Left lobe of liver (tissue), 2 donors: Measurements from ENCODE around the gene CDC25A. TPM values are rescaled to one million over a fixed set of nuclear protein-coding genes. Genes with fewer than 3 reads are reported as not detected.

Experiments used
- ATAC-seq: fragments of 200-7000 bp; cut with Tn5 transposase; one replicate; pipeline ENCODE4 v1.9.1; 2020; ENCODE audit warnings: mild to moderate bottlenecking, moderate library complexity
- DNase-seq: peaks from one replicate; pipeline ENCODE4 v3.0.0-alpha.2; 2020; ENCODE audit warnings: low spot score
- total RNA-seq: library from RNA; stranded (reverse); gene quantifications from one replicate; pipeline ENCODE4 v1.2.1, GENCODE V29; 2021
- donor health status: DM: no; HTN: no; CAD: no; lungs with moderate emphysema.
- donor health status: DM: no; HTN: yes; CAD: no.

Gene CDC25A
- total RNA-seq, 1 donor from 2014 or later: 0.58 TPM

DNA sequence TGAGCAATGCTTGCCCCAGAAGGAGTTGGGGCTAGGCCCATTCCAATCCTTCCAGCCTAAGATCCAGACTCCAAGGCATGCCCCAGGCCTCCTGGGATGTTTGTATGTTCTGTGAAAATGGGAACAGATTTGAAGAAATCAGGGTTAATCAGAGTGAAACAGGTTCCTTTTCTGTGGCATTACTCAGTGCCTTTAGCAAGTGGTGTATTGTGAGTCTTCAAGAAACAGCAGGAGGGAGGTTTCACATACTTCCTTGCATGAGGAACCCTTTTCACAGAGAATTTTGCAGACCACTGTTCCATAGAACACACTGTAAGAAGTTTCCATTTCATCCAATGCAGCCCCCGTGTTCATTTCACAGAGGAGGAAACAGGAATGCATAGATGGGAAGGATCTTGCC is 8.4 kb upstream of the CDC25A start:
- ATAC-seq: no peak
- DNase-seq: no peak

DNA sequence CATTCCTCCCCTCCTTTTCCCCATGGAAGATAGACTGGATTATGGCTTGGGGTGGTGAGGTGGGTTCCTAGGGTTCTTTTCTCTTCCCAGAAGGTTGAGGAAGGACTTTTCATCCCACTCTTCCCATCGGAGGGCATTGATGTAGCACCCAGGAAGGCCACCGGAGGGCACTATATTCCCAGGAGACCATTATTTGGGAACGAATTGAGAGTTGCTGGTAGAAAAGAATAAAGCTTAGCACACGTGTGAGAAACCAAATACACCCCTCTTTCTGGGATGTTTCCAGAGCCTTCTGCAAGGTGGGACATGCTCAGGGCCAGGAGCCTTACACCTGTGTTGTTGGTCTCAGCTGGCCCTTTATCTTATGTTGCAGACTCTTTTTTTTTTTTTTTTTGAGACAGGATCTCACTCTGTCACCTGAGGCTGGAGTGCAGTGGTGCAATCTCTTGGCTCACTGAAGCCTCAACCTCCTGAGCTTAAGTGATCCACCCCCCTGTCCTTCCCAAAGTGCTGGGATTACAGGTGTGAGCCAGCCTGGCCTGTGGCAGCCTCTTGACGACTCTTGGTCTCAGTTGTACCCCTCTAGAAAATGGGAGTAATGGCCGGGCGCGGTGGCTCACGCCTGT is 6.3 kb upstream of the CDC25A start:
- DNase-seq: peak; percentile 55
- ATAC-seq: peak; percentile 94

DNA sequence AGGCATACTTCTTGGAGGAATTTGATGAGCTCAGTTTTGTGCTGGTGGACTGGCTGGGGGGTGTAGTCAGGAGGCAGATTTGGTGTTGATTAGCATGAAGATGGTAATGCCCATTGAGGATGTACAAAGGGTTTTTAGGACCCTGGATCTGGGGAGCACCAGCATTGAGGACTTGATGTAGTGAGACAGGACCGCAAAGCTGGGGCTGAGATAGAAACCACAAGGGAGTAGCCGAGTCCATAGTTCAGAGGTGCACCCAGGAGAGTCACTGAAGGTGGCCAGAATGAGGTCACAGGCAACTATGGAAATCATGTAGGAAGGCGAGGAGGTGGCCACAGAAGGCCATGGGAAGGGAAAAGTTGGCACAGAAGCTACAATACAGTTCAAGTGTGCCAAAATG is 2.7 kb upstream of the CDC25A start:
- ATAC-seq (no peak), DNase-seq (no peak)

DNA sequence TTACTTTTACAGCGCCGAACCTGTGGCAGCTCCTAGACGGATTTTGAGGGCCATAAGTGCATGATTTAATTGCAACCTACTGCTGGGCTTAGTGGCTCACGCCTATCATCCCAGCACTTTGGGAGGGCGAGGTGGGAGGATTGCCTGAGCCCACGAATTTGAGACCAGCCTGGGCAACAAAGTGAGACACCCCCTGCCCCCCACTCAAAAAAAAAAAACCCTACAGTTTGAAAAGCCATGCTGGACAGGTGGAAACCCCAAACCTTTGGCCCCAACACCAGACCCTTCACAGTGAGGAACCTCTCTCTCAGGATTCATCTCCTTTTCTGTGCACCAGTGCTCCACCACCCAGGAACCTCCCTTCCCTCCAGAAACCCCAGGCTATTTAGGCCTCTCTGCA is 1.1 kb upstream of the CDC25A start:
- DNase-seq: no peak
- ATAC-seq: no peak

DNA sequence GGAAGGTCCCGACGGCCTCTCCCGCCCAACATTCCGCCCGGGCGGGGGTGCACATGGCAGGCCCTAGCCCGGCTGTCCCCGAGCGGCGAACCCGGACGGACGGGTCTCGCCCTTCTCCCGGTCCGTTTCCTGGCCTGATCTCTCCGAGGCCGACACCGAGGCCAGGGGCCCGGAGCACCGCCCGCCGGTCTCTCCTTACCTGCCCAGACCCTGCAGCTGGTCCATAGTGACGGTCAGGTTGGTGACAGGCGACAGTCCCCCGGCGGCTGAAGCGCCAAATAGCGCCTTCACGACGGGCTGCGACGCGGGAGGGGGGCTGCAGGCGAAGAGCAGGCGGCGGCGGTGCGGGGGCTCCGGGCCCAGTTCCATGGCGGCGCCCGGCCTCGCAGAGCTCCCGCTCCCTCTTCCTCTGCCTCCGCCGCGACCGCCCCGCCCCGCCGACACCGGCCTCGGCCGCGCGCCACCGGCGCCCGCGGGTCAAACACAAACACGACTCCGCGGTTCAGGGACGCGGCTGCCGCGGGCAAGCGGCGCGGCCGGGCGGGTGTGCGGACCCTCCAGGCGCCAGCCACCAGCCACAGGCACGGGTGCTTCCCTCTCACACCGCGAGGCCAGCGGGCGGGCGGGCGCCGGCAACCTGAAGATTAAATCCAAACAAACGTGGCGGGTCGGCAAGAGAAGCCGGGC is 495 bp downstream of the CDC25A start:
- DNase-seq (no peak), ATAC-seq (peak; percentile 72)

DNA sequence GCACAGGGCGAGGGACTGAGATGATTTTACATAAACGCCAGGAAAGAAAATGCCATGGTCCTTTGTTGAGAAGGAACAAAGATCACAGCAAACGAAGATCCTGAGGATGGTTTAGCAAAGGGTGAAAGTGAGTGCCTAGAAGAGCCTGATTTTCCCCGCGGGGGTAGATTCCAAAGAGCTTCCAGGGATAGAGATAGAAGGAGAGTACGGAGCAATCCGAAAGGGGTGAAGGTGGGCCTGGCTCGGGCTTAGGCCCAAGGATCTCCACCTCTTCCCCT is 977 bp downstream of the CDC25A start:
- DNase-seq (no peak), ATAC-seq (no peak)

DNA sequence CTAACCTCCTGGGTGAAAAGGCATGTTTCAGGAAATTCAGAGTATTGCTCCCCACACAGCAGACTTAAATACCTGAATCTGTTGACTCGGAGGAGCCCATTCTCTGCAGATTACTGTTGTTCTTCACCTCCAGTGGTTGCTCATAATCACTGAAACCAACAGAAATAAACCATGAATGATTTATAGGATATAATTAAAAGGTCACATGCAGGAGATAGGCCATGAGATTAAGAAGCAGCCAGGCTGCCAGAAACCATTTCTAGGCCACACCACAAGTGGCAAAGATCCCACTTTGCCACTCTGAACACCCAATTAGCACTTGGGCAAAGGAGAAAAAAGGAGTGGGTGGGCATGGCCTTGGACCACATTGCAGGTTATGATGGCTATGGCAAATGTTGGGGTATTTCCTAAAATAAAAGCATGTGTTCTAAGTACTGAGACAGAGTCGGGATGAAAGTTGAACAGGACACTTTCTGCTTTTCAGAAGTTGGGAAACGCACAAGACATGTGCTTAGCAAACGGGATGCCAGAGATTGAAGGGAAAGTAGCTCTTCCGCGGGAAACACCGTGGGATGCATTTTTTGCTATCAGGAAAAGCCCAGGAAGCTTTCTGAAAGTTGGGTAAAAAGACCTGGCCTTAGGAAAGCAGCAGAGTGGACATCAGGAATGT is 1.5 kb downstream of the CDC25A start:
- DNase-seq (no peak), ATAC-seq (no peak)

DNA sequence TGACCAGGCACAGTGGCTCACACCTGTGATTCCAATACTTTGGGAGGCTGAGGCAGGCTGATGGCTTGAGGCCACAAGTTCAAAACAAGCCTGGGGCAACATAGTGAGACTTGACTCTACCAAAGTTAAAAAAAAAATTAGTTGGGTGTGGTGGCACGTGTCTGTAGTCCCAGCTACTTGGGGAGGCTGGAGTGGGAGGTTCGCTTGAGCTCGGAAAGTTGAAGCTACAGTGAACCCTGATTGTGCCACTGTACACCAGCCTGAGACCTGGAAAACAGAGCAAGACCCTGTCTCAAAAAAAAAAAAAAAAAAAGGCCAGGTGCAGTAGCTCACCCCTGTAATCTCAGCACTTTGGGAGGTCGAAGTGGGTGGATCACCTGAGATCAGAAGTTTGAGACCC is 3.1 kb downstream of the CDC25A start:
- no peak for DNase-seq
- ATAC-seq: no peak

DNA sequence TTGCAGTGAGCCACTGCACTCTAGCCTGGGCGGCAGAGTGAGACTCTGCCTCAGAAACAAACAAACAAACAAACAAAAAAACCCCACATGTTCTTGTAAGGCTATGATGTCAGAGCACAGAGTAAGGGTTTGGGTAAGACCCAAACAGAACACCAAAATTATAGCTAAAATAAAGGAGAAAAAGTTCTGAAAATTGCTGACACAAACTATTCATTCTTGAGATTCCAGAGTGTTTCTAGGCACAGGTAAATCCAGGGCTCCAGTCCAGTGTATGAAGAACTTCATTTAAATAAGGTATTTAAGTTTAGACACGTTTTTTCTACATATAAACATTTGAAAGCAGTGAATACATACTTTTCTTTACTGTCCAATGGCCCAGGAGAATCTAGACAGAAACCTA is 3.9 kb downstream of the CDC25A start:
- no peak for DNase-seq
- ATAC-seq: no peak

DNA sequence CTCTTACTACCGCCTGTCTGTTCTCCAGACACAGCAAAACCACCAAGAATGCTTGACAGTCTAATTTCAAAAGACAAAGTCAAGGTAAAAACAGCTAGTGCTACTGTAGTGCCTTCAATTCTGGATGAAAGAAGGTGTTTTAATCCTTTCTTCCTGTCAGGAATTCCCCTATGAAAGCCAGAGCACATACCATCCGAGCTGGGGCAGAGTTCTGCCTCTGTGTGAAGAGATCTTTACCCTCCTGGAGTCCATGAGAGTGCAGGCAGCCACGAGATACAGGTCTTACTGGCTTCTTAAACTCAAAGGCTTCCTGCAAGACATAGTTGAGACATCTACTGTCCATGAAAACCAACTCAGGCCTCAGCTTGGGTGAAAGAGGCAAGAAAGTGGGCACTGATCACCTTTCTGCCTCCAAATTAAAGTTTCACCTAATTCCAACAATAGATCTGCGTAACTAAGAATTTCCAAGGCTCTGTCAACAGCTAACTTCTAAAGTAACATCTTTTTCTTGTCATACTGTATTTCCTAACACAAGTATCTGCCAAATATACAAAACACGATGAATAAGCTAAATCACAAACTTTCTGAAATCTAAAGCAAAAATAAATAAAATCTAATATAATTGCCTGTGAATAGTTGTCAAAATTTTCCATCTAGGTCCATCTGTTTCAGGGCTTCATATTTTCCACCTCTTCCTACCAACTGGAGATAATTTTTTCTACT is 7.5 kb downstream of the CDC25A start:
- ATAC-seq: no peak
- no peak for DNase-seq

DNA sequence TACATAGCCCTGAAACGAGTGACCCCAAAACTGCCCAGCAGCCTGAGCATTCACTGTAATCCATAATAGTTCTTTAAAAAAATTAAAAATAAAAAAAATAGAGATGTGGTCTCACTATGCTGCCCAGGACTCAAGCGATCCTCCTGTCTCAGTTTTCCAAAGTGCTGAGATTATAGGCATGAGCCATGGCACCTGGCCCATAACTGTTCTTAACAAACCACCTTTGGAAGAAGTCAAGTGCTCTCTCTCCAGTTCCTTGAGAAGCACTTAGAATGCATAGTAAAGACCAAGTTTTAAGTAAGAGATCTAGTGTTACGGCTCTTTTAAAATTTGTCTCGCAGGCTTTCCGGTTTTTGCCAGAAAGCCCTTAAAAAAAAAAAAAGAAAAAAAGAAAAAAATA is 8.2 kb downstream of the CDC25A start:
- ATAC-seq: no peak
- no peak for DNase-seq

DNA sequence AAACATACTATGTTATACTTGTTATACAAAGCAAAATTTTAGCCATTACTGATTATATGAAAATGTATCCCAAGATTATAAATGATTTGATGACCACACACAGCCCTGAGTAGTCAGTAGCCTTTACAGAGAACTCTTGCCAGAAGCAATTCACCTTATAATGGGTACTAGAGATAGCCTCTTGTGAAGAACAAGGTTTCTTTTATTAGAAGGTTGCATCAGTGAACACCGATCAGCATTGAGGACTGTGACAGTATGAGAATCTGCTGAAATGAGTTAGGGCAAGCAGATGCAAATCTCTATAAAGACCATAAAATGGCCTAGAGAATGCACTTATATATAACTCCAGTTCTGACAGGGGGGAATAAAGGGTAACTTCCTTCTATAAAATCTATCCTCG is 10.1 kb downstream of the CDC25A start:
- ATAC-seq: no peak
- DNase-seq: no peak

DNA sequence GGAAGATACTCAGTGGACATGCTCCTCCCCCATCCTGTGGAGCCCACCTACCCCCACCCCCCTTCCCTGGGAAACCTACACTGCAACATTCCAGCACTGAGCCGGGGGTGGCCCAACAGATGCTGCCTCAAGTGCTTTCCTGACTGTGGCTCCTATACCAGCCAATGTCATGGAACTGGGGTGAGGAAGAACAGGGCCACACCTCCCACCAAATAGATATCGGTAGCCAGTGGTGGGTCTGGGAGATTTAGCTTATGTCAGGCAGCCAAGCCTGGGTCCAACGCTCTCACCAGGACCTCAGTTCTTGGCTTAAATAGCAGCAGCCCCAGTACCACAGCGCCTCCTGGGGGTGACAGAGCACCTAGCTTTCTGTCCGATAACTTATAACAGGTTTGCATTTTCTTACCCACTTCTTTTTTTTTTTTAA is 30.3 kb downstream of the CDC25A start:
- no peak for DNase-seq
- ATAC-seq: peak; percentile 72

DNA sequence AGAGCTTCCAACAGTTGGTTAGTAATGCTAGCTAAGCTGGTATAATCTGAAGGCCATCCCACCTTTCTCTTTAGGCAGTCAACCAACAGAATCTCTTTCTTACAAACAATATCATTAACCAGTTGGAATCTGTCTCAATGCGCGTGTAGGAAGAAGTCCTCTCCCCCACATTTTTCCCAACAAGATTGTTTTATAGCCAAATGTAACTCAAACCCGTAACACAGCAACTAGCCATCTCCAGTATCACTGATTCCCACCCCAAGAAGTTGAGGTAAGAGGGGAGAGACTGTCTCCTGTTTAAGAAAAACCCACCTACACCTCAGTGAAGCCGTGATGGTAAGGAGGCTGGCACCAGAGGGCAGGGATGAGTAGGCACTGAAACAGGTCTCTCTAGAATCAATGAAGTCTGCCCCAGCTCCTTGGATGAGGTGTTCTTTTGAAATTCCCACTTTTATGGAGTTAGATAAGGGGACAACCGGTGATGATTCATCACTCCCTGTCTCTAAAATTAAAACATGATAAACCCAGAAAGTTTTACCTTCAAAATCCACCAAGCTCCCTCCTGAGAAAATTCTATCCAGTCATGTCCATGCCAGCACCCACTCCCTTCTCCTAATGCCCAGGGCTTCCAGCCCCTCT is 30.9 kb downstream of the CDC25A start:
- ATAC-seq (no peak), DNase-seq (no peak)

DNA sequence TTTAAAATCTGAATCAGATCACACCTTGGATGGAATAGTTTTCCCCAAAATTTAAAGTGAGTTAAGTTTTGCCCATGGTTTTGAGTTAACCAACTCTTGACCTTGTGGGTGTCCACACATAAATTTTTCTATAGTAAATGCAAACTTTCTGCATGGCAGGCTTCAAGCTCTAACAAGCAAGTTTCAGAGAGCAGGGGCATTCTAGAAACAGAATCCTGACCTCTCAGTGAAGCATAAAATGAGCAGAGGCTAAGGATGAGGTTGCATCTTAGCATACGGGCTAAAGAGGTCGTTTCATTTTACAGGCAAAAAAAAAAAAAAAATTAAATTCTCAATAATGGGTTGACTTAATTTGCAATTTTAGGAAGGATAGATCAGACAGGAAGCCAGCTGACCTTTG is 32.1 kb downstream of the CDC25A start:
- no peak for ATAC-seq
- no peak for DNase-seq

DNA sequence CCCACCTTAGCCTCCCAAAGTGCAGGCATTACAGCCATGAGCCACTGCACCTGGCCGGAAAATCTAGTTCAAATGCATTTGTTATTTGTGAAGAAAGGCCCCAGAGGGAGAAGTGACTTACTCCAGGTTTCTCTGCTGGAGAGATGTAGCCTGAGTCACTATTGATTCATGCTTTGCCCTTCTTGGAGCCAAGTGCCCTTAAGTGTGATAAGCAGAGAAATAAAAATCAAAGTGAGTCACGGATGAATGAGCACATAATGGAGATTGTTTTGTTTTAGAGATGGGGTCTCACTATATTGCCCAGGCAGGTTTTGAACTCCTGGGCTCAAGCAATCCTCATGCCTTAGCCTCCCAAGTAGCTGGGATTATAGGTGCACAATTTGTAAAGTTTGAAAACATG is 33.1 kb downstream of the CDC25A start:
- ATAC-seq: no peak

DNA sequence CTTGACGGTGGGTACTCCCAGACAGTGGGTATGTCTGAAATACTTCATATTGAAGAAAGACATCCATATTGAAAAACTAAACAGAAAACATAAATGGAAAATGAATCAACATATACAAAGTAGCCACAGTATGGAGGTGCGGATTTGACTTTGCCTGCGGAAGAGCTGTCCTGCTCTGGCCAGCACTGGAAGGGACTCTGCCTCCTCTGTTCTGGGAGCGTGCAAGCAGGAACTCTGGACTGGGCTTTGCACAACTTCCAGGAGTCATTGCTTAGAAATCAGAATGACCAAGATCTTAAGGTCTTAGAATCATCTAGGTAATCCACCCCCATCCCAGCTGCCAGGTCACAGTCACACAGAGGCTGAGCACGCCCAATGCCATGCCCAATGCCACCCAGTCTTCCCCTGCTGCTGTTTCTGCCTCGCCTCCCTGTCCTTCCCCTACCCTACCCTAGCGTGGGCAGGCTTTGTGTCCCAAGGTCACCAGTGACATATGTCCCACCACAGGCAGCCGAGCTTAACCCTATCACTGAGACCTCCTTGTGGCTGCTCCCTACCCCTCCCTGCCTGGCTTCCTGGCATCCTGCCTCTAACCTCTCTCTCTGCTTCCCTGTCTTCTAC is 36.3 kb downstream of the CDC25A start:
- DNase-seq (no peak), ATAC-seq (peak; percentile 88)

More for the DNA sequence above, 33.1 kb downstream of the CDC25A start:
- no peak for DNase-seq

DNA sequence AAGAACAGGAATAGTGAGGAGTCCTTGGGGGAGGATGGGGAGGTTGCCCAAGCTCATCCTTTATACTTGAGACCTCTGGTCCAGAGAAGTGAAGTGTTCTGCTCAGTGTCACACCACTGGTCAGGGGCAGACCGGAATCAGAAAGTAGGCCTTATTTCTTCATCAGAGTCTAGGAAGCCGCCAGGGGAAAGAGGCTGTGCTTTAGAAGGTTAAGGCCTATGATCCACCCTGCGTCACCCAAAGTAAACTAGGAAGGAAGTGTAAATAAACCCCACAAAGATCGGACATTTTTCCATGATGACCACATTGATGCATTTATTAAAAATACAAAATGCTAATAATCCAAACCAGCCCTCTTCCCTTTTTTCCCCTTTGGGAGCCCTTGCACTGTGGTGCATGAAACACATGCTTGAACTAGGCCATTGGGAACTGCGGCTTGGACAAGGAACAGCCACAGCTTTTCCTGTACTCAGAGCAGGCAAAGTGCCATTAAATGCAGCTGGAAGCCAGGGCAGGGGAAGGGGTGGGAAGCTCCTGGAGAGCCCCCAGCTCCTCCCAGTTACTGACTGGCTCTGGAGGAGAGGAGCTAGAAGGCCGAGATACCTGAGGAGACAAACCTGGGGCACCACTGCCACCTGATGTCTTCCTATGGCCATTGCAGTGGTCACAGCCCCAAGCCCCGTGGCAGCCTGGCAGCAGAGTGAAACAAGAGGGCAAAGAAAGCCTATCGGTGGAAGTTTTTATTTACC is 37.0 kb downstream of the CDC25A start:
- ATAC-seq: peak; percentile 99

DNA sequence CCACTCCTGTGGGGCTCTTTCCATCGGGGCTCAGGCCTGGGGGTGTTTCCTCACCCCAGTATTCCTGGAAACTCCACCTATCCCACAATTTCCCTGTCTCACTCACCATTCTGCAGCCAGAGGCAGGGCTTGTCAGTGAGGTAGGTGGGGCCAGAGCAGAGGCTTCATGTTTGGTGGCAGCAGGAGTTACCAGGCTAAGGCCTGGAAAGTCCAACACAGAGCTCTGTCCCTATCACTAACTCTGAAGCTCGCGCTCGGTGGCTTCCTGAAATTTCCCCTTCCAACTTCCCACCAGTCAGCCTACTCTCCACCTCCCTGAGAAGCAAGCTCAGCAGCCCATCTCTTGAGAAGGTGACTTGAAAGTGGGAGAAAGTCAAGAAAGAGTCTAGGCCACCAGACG is 44.2 kb downstream of the CDC25A start:
- ATAC-seq (no peak), DNase-seq (no peak)

More for the DNA sequence above, 37.0 kb downstream of the CDC25A start:
- DNase-seq: peak; percentile 79

DNA sequence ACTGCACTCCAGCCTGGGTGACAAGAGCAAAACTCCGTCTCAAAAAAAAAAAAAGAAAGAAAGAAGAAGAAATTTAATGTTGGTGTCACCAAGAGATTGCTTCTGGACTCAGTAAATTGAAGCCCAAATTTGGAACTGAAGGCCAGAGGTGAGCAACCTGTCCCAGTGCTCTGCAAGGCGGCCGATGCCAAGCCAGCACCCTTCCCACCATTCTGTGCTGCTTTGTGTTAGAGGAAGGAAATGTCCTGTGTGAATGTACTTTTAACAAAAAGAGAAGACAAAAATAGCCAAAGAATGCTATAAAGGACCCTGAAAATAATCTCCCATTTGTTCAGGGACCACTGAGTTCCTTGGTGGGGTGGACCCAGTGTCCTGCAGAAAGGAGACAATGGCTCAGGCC is 44.6 kb downstream of the CDC25A start:
- ATAC-seq: no peak
- no peak for DNase-seq
